Measurements from ENCODE around the gene RPN1. TPM values are rescaled to one million over a fixed set of nuclear protein-coding genes. Genes with fewer than 3 reads are reported as not detected.

Gene RPN1
- total and polyA plus RNA-seq, 2 donors (not counting 1 experiment from before 2014, with no cell fraction given), result 40.4 to 80.6 TPM

DNA sequence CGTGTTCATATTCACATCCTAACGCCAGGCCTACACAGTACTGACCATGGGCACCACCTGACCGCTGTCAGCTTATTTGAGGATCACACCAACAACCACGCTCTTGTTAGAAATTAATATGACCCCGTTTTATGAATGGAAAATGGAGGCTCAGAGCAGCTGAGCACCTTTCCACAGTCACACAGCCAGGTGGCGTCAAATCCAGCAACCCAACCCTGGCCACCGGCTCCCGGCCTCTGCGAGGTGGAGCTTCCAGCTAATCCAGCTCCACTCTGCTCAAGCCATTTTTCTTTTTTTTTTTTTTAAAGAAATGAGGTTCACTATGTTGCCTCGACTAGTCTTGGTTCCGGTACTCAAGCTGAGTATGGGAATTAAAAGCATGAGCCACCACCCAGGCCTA, 41.3 kb downstream of the RPN1 start:
- 93% methylated on average over 5 of the region's 11 CpGs for WGBS (ENCODE audit: insufficient coverage)
- TF ChIP-seq, protein P1, sequence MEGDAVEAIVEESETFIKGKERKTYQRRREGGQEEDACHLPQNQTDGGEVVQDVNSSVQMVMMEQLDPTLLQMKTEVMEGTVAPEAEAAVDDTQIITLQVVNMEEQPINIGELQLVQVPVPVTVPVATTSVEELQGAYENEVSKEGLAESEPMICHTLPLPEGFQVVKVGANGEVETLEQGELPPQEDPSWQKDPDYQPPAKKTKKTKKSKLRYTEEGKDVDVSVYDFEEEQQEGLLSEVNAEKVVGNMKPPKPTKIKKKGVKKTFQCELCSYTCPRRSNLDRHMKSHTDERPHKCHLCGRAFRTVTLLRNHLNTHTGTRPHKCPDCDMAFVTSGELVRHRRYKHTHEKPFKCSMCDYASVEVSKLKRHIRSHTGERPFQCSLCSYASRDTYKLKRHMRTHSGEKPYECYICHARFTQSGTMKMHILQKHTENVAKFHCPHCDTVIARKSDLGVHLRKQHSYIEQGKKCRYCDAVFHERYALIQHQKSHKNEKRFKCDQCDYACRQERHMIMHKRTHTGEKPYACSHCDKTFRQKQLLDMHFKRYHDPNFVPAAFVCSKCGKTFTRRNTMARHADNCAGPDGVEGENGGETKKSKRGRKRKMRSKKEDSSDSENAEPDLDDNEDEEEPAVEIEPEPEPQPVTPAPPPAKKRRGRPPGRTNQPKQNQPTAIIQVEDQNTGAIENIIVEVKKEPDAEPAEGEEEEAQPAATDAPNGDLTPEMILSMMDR (IDR thresholded peaks at IDR 0.05), result no peak
- no peak for TF ChIP-seq EZH2 (IDR thresholded peaks at IDR 0.05; ENCODE audit: borderline replicate concordance, insufficient read depth, low read depth, low read length, poor library complexity, severe bottlenecking)
- no peak for DNase-seq

DNA sequence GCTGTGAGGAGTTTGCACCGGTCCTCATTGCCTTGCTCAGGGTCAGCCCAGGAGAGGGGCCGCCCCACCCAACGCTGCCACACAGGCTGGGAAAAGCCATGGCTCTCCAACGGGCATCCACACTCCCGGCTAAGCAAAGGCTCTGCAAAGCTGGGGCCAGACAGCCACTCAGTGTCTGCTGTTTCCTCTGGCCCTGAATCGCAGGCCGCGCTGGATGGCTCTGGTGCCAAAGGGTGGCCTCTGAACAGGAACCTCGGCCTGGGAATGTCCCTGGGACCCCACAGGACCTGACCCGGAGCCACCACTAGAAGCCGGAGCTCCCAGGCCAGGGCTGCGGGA, 42.9 kb downstream of the RPN1 start:
- ChIA-PET POLR2A (no interaction called here), CTCF (interaction anchor here (1.4 to 4.9 kb wide), 6 partner anchors 9 to 534 kb away, joined by 4 to 32 read pairs (median 12); no protein-coding TSS in a partner anchor)
- TF ChIP-seq, protein P1 (IDR thresholded peaks at IDR 0.05), result no peak
- no peak for TF ChIP-seq EZH2 (IDR thresholded peaks at IDR 0.05; ENCODE audit: borderline replicate concordance, insufficient read depth, low read depth, low read length, poor library complexity, severe bottlenecking)
- H4K20me1 ChIP-seq (ENCODE audit: control insufficient read depth, insufficient read depth, low read length, poor library complexity, severe bottlenecking), result no peaks in the 10 kb centered on the region
- H3K79me2 ChIP-seq (ENCODE audit: control insufficient read depth, insufficient read depth, low read length), result no peaks in the 10 kb centered on the region
- no peaks in the 10 kb centered on the region for H3K36me3 ChIP-seq (replicated peaks in 1 of 2; ENCODE audit: control extremely low read depth in 1 of 2, control insufficient read depth in 1 of 2, extremely low read depth in 1 of 2, insufficient read depth in 2 of 2, low read length in 1 of 2)
- H3K4me3 ChIP-seq (ENCODE audit: control extremely low read depth in 1 of 5, extremely low read depth in 1 of 5, insufficient read depth in 1 of 5, low read depth in 2 of 5, low read length in 4 of 5), result peak overlapping the region in 4 of 5 experiments; percentile 58 to 65 (median 62)
- WGBS (ENCODE audit: insufficient coverage), result 66% methylated on average over 12 of the region's 12 CpGs
- H3K4me3 Mint-ChIP-seq, result peak overlapping the region; percentile 68
- intact Hi-C loops (cut with micrococcal nuclease), result no loop called here
- DNase-seq, result no peak
- peak overlapping the region; percentile 71 for H3K9ac ChIP-seq (ENCODE audit: low read length)
- no peaks in the 10 kb centered on the region for H3K27me3 Mint-ChIP-seq
- no peak for ATAC-seq (ENCODE audit: low read depth)
- peak overlapping the region; percentile 85 for H2AFZ ChIP-seq (ENCODE audit: insufficient read depth, low read depth, low read length, poor library complexity, severe bottlenecking)
- peak overlapping the region in 1 of 2 donors; percentile 25 for H3K27ac ChIP-seq (ENCODE audit: low read length in 2 of 2)
- H3K4me2 ChIP-seq (replicated peaks; ENCODE audit: low read depth, low read length, poor library complexity, severe bottlenecking), result peak overlapping the region; percentile 95
- H3K27ac Mint-ChIP-seq, result no peak overlapping the region
- H3K27me3 ChIP-seq (replicated peaks in 1 of 4; ENCODE audit: control extremely low read depth in 1 of 4, control insufficient read depth in 3 of 4, insufficient read depth in 4 of 4, low read length in 3 of 4), result peaks cover 0 to 11% (median 3%) of the 10 kb centered on the region in 4 experiments
- peaks cover 2% of the 10 kb centered on the region for H3K4me1 Mint-ChIP-seq
- H3K9me3 ChIP-seq (ENCODE audit: control extremely low read depth in 1 of 3, control insufficient read depth in 2 of 3, insufficient read depth in 1 of 3, low read length in 2 of 3), result peaks cover 0 to 5% (median 0%) of the 10 kb centered on the region in 3 donors
- peaks cover 7 to 9% of the 10 kb centered on the region in 2 donors for H3K4me1 ChIP-seq (ENCODE audit: control insufficient read depth in 2 of 2, insufficient read depth in 2 of 2, low read length in 2 of 2)
- H3K9me3 Mint-ChIP-seq (ENCODE audit: insufficient read depth), result no peaks in the 10 kb centered on the region

More for the DNA sequence above, 41.3 kb downstream of the RPN1 start:
- H3K79me2 ChIP-seq (ENCODE audit: control insufficient read depth, insufficient read depth, low read length), result no peaks in the 10 kb centered on the region
- H3K9me3 Mint-ChIP-seq (ENCODE audit: insufficient read depth), result no peaks in the 10 kb centered on the region
- CTCF ChIA-PET, result interaction anchor here (0.7 to 4.9 kb wide), 15 partner anchors 8 to 536 kb away, joined by 3 to 32 read pairs (median 3); no protein-coding TSS in a partner anchor
- H3K27ac Mint-ChIP-seq, result no peak overlapping the region
- peaks cover 2% of the 10 kb centered on the region for H3K4me1 Mint-ChIP-seq
- H3K4me1 ChIP-seq (ENCODE audit: control insufficient read depth in 2 of 2, insufficient read depth in 2 of 2, low read length in 2 of 2), result peaks cover 7 to 9% of the 10 kb centered on the region in 2 donors
- H3K27me3 ChIP-seq (replicated peaks in 1 of 4; ENCODE audit: control extremely low read depth in 1 of 4, control insufficient read depth in 3 of 4, insufficient read depth in 4 of 4, low read length in 3 of 4), result peaks cover 0 to 11% (median 3%) of the 10 kb centered on the region in 4 experiments
- peaks cover 0 to 5% (median 0%) of the 10 kb centered on the region in 3 donors for H3K9me3 ChIP-seq (ENCODE audit: control extremely low read depth in 1 of 3, control insufficient read depth in 2 of 3, insufficient read depth in 1 of 3, low read length in 2 of 3)
- ATAC-seq (ENCODE audit: low read depth), result no peak
- H3K4me3 ChIP-seq (ENCODE audit: control extremely low read depth in 1 of 5, extremely low read depth in 1 of 5, insufficient read depth in 1 of 5, low read depth in 2 of 5, low read length in 4 of 5), result no peak overlapping the region
- no peaks in the 10 kb centered on the region for H3K36me3 ChIP-seq (replicated peaks in 1 of 2; ENCODE audit: control extremely low read depth in 1 of 2, control insufficient read depth in 1 of 2, extremely low read depth in 1 of 2, insufficient read depth in 2 of 2, low read length in 1 of 2)
- no peak overlapping the region for H3K4me2 ChIP-seq (replicated peaks; ENCODE audit: low read depth, low read length, poor library complexity, severe bottlenecking)
- H3K27ac ChIP-seq (ENCODE audit: low read length in 2 of 2), result no peak overlapping the region
- H3K4me3 Mint-ChIP-seq, result peak overlapping the region; percentile 29
- H4K20me1 ChIP-seq (ENCODE audit: control insufficient read depth, insufficient read depth, low read length, poor library complexity, severe bottlenecking), result no peaks in the 10 kb centered on the region
- intact Hi-C loops (cut with micrococcal nuclease), result no loop called here
- H3K27me3 Mint-ChIP-seq, result no peaks in the 10 kb centered on the region
- POLR2A ChIA-PET, result no interaction called here
- no peak overlapping the region for H2AFZ ChIP-seq (ENCODE audit: insufficient read depth, low read depth, low read length, poor library complexity, severe bottlenecking)
- H3K9ac ChIP-seq (ENCODE audit: low read length), result no peak overlapping the region

All from B cell (primary cell).